B cell (primary cell): Measurements from ENCODE around the gene JAK1. TPM values are rescaled to one million over a fixed set of nuclear protein-coding genes. Genes with fewer than 3 reads are reported as not detected.

Source experiments
- ATAC-seq: fragments of 200-7000 bp; cut with Tn5 transposase; one replicate; pipeline ENCODE4 v1.10.0; 2021; ENCODE audit warnings: low read depth, mild to moderate bottlenecking, moderate number of reproducible peaks, moderate library complexity
- CTCF ChIA-PET: fragments of 350-600 bp; sonication (Branson Sonifier 250); formaldehyde crosslinking; loops from one replicate; lab custom pipeline; 2021; ENCODE audit warnings: antibody characterized with exemption, inconsistent platforms; lab: Charles Lee
- POLR2A ChIA-PET: fragments of 350-600 bp; sonication (Branson Sonifier 250); formaldehyde crosslinking; loops from one replicate; lab custom pipeline; 2021; ENCODE audit warnings: antibody characterized with exemption; lab: Charles Lee
- DNase-seq: peaks from one replicate; pipeline ENCODE4 v3.0.0; 2013
- H2AFZ ChIP-seq: 2 replicates; pipeline ENCODE4 v1.6.1; 2012; ENCODE audit warnings: mild to moderate bottlenecking, low read depth, low read length; ENCODE audit not compliant: insufficient read depth, poor library complexity, severe bottlenecking
- H3K27ac ChIP-seq, 2 donors: 1 replicate in 1 of 2; 2 replicates in 1 of 2; pipeline ENCODE4 v1.5.1; 2012 to 2013; ENCODE audit warnings: low read length in 2 of 2, mild to moderate bottlenecking in 2 of 2, moderate library complexity in 1 of 2
- H3K27me3 ChIP-seq, 4 experiments: fragments of 200-600 bp in 1 of 4; sonication (generic) in 1 of 4; replicated peaks in 1 of 4; 1 replicate in 2 of 4; 2 replicates in 2 of 4; pipeline versions ENCODE4 v1.6.1 to v1.7.0; 2013 to 2016; ENCODE audit warnings: low read length in 3 of 4, mild to moderate bottlenecking in 2 of 4, mixed read lengths in 1 of 4, moderate library complexity in 1 of 4; ENCODE audit not compliant: insufficient read depth in 4 of 4, control insufficient read depth in 3 of 4; ENCODE audit errors: control extremely low read depth in 1 of 4
- H3K36me3 ChIP-seq, 2 experiments: replicated peaks in 1 of 2; 1 replicate in 1 of 2; 2 replicates in 1 of 2; pipeline versions ENCODE4 v1.6.1 to v1.7.1; 2013; ENCODE audit warnings: low read length in 1 of 2; ENCODE audit not compliant: insufficient read depth in 2 of 2, control insufficient read depth in 1 of 2; ENCODE audit errors: control extremely low read depth in 1 of 2, extremely low read depth in 1 of 2
- H3K4me1 ChIP-seq, 2 donors: fragments of 200-600 bp in 1 of 2; sonication (generic) in 1 of 2; 1 replicate in 1 of 2; 2 replicates in 1 of 2; pipeline versions ENCODE4 v1.5.1 to v1.6.1; 2013 to 2017; ENCODE audit warnings: low read length in 2 of 2; ENCODE audit not compliant: control insufficient read depth in 2 of 2, insufficient read depth in 2 of 2
- H3K4me2 ChIP-seq: replicated peaks from 2 replicates; pipeline ENCODE3; 2012; ENCODE audit warnings: mild to moderate bottlenecking, low read depth, low read length; ENCODE audit not compliant: poor library complexity, severe bottlenecking
- H3K4me3 ChIP-seq, 5 experiments: fragments of 200-600 bp in 1 of 5; sonication (generic) in 1 of 5; 1 replicate in 3 of 5; 2 replicates in 2 of 5; pipeline versions ENCODE4 v1.5.1 to v1.7.0; 2011 to 2016; ENCODE audit warnings: low read length in 4 of 5, mild to moderate bottlenecking in 4 of 5, low read depth in 2 of 5, control low read depth in 1 of 5, moderate library complexity in 1 of 5; ENCODE audit not compliant: insufficient read depth in 1 of 5; ENCODE audit errors: control extremely low read depth in 1 of 5, extremely low read depth in 1 of 5
- H3K79me2 ChIP-seq: fragments of 200-600 bp; sonication (generic); one replicate; pipeline ENCODE4 v1.6.0; 2016; ENCODE audit warnings: low read length; ENCODE audit not compliant: control insufficient read depth, insufficient read depth
- H3K9ac ChIP-seq: fragments of 200-600 bp; sonication (generic); 2 replicates; pipeline ENCODE4 v1.6.1; 2017; ENCODE audit warnings: mild to moderate bottlenecking, low read length, moderate library complexity
- H3K9me3 ChIP-seq, 3 donors: one replicate each; pipeline versions ENCODE4 v1.6.1 to v1.7.1; 2013; ENCODE audit warnings: low read length in 2 of 3; ENCODE audit not compliant: control insufficient read depth in 2 of 3, insufficient read depth in 1 of 3; ENCODE audit errors: control extremely low read depth in 1 of 3
- H4K20me1 ChIP-seq: 2 replicates; pipeline ENCODE4 v1.6.0; 2012; ENCODE audit warnings: mild to moderate bottlenecking, low read length; ENCODE audit not compliant: insufficient read depth, control insufficient read depth, poor library complexity, severe bottlenecking
- H3K27ac Mint-ChIP-seq: one replicate; pipeline ENCODE4 v1.8.0; 2021; ENCODE audit warnings: mixed read lengths
- H3K27me3 Mint-ChIP-seq: one replicate; pipeline ENCODE4 v1.8.0; 2021; ENCODE audit warnings: mixed read lengths
- H3K4me1 Mint-ChIP-seq: one replicate; pipeline ENCODE4 v1.8.0; 2021; ENCODE audit warnings: mixed read lengths
- H3K4me3 Mint-ChIP-seq: one replicate; pipeline ENCODE4 v1.8.0; 2021; ENCODE audit warnings: mixed read lengths
- H3K9me3 Mint-ChIP-seq: one replicate; pipeline ENCODE4 v1.8.0; 2022; ENCODE audit warnings: mixed read lengths; ENCODE audit not compliant: insufficient read depth
- EZH2 ChIP-seq: IDR thresholded peaks from 2 replicates; pipeline ENCODE4 v1.6.1; 2012; ENCODE audit warnings: borderline replicate concordance, low read depth, mild to moderate bottlenecking, moderate library complexity, low read length; ENCODE audit not compliant: insufficient read depth, poor library complexity, severe bottlenecking
- WGBS: methylation state at CpG from one replicate; pipeline ENCODE4 v1.1.5; 2013; ENCODE audit warnings: missing lambda C conversion rate; ENCODE audit not compliant: insufficient coverage; 5-methylcytosine and 5-hydroxymethylcytosine counted together
- intact Hi-C: fragments of 100-400 bp; cut with micrococcal nuclease; formaldehyde crosslinking; loops from one replicate; pipeline ENCODE4 v1.10.0; 2022
- polyA plus RNA-seq: library from polyadenylated mRNA; depleted of rRNA; stranded (reverse); fragments of >200 nt; gene quantifications from 2 replicates; pipeline ENCODE4 v1.2.3, GENCODE V29; 2012
- total RNA-seq, 2 donors: library from RNA; stranded (reverse); fragments of 120-200 nt in 1 of 2; gene quantifications; 1 replicate in 1 of 2; 2 replicates in 1 of 2; pipeline versions ENCODE4 v1.2.3 to v1.2.4, GENCODE V29; 2013 to 2022
- TF ChIP-seq, protein P1 (sequence below): fragments of 200-600 bp; IDR thresholded peaks from one replicate; pipeline ENCODE4 v1.8.0; 2022; ENCODE audit warnings: antibody characterized with exemption, mild to moderate bottlenecking

Gene JAK1
- total and polyA plus RNA-seq, 2 donors (not counting 1 experiment from before 2014, with no cell fraction given) = 99.0 to 244 TPM

DNA sequence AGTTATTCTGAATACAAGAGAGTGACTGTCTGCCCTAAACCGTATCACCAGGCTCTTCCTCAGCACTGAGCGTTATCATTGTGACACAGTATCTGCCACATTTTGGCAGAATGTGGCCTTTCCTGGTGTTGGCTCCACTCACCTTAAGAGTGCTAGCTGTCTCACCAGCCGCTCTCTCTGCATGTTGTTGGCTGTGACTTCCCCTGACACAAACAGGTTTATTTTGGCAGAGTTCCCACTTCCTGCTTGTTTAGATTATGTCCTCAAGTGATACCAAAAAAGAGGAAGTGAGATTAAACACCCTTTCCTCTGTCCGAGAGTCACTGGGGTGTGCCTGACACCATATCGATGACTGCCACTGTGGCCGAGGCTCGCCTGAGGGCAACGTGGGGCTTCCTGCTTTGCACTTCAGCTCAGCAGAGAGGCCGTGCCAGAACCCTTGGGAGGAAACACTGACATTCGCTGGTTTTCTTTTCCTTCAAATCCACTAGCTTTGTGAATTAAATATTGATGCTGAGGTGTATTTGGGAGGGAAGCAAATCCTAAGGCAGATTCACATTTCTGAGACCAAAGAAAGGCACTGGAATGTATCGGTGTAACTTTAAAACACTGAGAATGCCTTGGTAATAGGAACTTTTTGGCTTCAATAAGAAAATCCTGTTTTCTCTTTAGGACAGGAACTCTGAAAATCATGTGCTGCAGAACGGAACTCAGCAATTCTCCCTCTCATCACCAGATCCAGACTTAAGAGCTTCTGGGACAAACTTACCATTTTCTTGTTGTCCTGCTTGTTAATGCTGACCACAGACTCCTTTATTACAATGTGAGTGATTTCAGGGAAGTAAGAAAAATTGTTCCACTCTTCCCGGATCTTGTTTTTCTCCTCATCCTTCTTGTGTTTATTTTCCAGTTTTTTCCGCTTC, 102.1 kb downstream of the JAK1 start:
- H3K4me1 ChIP-seq = peaks cover 63 to 66% of the 10 kb centered on the region in 2 donors
- peaks cover 3 to 51% of the 10 kb centered on the region in 2 experiments for H3K36me3 ChIP-seq
- intact Hi-C loops = loop anchor here (1.0 to 5.0 kb wide), 7 partner anchors 17 to 558 kb away; partner anchors contain the start of genes JAK1, LEPR and LEPROT
- ChIA-PET POLR2A (interaction anchor here (2.2 kb wide), 1 partner anchor 102 kb away, joined by 9 read pairs; the partner anchor contains the start of gene JAK1), CTCF (interaction anchor here (0.6 to 2.3 kb wide), 10 partner anchors 41 to 211 kb away, joined by 3 to 10 read pairs (median 4); partner anchors contain the start of gene JAK1)
- H3K79me2 ChIP-seq = peaks cover 36% of the 10 kb centered on the region
- peak overlapping the region; percentile 74 to 79 for H3K27ac ChIP-seq
- peak overlapping the region; percentile 77 for H3K4me3 Mint-ChIP-seq
- peak overlapping the region in 2 of 5 experiments; percentile 2 to 5 for H3K4me3 ChIP-seq
- H3K27ac Mint-ChIP-seq = peak overlapping the region; percentile 90
- DNase-seq (peak; percentile 92), ATAC-seq (peak; percentile 95)
- no peak overlapping the region for H2AFZ ChIP-seq
- H3K27me3 ChIP-seq = no peaks in the 10 kb centered on the region
- peaks cover 75% of the 10 kb centered on the region for H3K4me1 Mint-ChIP-seq
- 19% methylated on average over 9 of the region's 14 CpGs for WGBS
- peaks cover 5% of the 10 kb centered on the region for H4K20me1 ChIP-seq
- H3K27me3 Mint-ChIP-seq = no peaks in the 10 kb centered on the region
- TF ChIP-seq EZH2 = no peak
- TF ChIP-seq, protein P1, sequence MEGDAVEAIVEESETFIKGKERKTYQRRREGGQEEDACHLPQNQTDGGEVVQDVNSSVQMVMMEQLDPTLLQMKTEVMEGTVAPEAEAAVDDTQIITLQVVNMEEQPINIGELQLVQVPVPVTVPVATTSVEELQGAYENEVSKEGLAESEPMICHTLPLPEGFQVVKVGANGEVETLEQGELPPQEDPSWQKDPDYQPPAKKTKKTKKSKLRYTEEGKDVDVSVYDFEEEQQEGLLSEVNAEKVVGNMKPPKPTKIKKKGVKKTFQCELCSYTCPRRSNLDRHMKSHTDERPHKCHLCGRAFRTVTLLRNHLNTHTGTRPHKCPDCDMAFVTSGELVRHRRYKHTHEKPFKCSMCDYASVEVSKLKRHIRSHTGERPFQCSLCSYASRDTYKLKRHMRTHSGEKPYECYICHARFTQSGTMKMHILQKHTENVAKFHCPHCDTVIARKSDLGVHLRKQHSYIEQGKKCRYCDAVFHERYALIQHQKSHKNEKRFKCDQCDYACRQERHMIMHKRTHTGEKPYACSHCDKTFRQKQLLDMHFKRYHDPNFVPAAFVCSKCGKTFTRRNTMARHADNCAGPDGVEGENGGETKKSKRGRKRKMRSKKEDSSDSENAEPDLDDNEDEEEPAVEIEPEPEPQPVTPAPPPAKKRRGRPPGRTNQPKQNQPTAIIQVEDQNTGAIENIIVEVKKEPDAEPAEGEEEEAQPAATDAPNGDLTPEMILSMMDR = no peak
- peak overlapping the region; percentile 60 for H3K4me2 ChIP-seq
- peak overlapping the region; percentile 13 for H3K9ac ChIP-seq
- H3K9me3 ChIP-seq = no peaks in the 10 kb centered on the region
- H3K9me3 Mint-ChIP-seq = no peaks in the 10 kb centered on the region
